SJCRH30 (cell line): ENCODE measurements around the gene TSHZ3. TPM values are rescaled to one million over a fixed set of nuclear protein-coding genes. Genes with fewer than 3 reads are reported as not detected.

Source experiments
- DNase-seq, 2 experiments: peaks; one replicate each; pipeline ENCODE4 v3.0.0-alpha.2; 2015 to 2020
- H3K27ac ChIP-seq: fragments of 250-450 bp; sonication (Bioruptor Pico); 2 replicates; pipeline ENCODE4 v1.5.1; 2020; ENCODE audit warnings: mild to moderate bottlenecking, moderate library complexity
- H3K27me3 ChIP-seq: fragments of 250-450 bp; sonication (Bioruptor Pico); 2 replicates; pipeline ENCODE4 v1.5.1; 2020; ENCODE audit warnings: mild to moderate bottlenecking, moderate library complexity
- H3K36me3 ChIP-seq: fragments of 250-450 bp; sonication (Bioruptor Pico); 2 replicates; pipeline ENCODE4 v1.5.1; 2020; ENCODE audit warnings: mild to moderate bottlenecking, moderate library complexity
- H3K4me1 ChIP-seq: fragments of 250-450 bp; sonication (Bioruptor Pico); 2 replicates; pipeline ENCODE4 v1.5.1; 2020; ENCODE audit warnings: mild to moderate bottlenecking, moderate library complexity
- H3K4me3 ChIP-seq: fragments of 250-450 bp; sonication (Bioruptor Pico); 2 replicates; pipeline ENCODE4 v1.5.1; 2020; ENCODE audit warnings: mild to moderate bottlenecking, moderate library complexity
- H3K9me3 ChIP-seq: fragments of 250-450 bp; sonication (Bioruptor Pico); replicated peaks from 2 replicates; pipeline ENCODE4 v1.5.1; 2020; ENCODE audit warnings: mild to moderate bottlenecking, moderate library complexity
- total RNA-seq: library from RNA; depleted of rRNA; stranded (reverse); fragments of >200 nt; shearing (Covaris generic); gene quantifications from 2 replicates; pipeline ENCODE4 v1.2.3, GENCODE V29; 2014

TSHZ3 gene
- total RNA-seq, 1 experiment from 2014 or later, result 55.3 TPM

DNA sequence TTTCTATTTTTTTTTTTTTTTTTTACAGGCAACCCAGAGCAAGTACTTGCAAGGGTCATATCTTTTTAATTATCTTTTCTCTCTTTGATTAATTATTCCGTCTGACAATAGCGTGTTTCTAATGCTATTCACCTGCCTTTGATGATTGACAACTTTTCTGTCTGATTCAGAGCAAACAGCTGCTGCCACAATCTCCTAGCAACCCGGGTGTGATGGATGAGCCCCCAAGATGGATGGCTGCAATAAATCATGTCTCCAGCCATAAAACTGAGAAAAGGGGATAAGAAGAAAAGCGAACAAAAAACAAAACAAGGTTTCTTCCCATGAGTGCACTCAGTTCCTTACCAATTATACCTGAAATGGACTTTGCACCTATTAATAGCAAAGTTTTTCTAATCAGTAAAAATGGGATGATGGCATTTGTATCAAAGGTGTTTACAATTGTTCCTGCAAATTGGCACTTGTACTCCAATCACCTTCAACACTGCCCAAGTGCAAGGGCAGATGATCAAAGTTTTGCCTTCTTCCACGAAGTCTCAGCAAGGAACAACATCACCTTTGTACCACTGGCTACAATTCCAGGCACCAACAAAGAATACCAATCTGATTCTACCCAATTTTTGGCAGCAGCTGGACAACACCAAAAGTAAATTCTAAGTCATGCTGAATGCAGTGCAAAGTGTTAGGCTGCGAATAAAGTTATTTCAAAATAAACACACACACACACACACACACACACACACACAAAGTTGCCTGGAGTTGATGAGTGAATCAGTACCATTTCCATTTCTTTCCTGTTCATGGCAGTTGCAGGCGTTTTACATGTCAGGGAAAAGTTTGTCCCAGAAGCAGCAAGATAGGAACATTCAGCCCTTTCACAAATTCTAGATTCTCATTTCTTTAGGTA lies 12.0 kb downstream of the TSHZ3 start:
- peaks cover 64% of the 10 kb centered on the region for H3K4me1 ChIP-seq
- H3K27me3 ChIP-seq, result no peaks in the 10 kb centered on the region
- no peaks in the 10 kb centered on the region for H3K9me3 ChIP-seq
- peaks cover 61% of the 10 kb centered on the region for H3K36me3 ChIP-seq
- H3K4me3 ChIP-seq, result no peak overlapping the region
- H3K27ac ChIP-seq, result peak overlapping the region; percentile 59; the same call in 1 of the 2 replicates
- no peak for DNase-seq

DNA sequence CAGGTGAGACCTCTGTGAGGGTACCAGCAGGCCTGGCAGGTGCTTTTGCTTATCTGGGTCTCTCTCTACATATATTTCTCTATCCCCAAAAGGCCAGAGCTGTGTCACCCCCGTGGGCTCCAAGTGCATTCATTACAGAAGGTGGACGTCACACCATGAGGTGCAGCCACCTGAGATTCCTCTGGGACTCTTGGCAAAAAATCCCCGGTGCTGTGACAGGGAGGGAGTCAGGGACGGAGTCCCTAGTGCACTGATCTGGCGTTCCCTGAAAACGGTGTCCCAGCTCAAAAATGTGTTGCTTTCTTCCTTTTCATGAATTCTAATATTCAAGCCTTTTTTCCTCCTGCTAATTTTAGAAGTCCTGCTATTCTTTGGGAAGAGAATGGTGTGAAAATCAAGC lies 13.5 kb downstream of the TSHZ3 start:
- Histone ChIP-seq H3K9me3 (no peaks in the 10 kb centered on the region), H3K27me3 (no peaks in the 10 kb centered on the region), H3K4me3 (no peak overlapping the region), H3K27ac (no peak overlapping the region), H3K4me1 (peaks cover 52% of the 10 kb centered on the region), H3K36me3 (peaks cover 59% of the 10 kb centered on the region)
- DNase-seq, result no peak

- peaks cover 59% of the 10 kb centered on the region for H3K36me3 ChIP-seq
- peaks cover 48% of the 10 kb centered on the region for H3K4me1 ChIP-seq
- H3K4me3 ChIP-seq, result no peak overlapping the region
- H3K27me3 ChIP-seq, result no peaks in the 10 kb centered on the region
- H3K27ac ChIP-seq, result no peak overlapping the region
- no peaks in the 10 kb centered on the region for H3K9me3 ChIP-seq
- DNase-seq, result no peak
Observed at GRCh38 chr19:31334849-31335624, 14.2 kb downstream of the TSHZ3 start.

GRCh38 chr19:31334101-31334848 lies 15.0 kb downstream of the TSHZ3 start:
- H3K4me1 ChIP-seq, result peaks cover 41% of the 10 kb centered on the region
- H3K9me3 ChIP-seq, result no peaks in the 10 kb centered on the region
- H3K27me3 ChIP-seq, result no peaks in the 10 kb centered on the region
- peaks cover 57% of the 10 kb centered on the region for H3K36me3 ChIP-seq
- no peak overlapping the region for H3K27ac ChIP-seq
- H3K4me3 ChIP-seq, result no peak overlapping the region
- no peak for DNase-seq

DNA sequence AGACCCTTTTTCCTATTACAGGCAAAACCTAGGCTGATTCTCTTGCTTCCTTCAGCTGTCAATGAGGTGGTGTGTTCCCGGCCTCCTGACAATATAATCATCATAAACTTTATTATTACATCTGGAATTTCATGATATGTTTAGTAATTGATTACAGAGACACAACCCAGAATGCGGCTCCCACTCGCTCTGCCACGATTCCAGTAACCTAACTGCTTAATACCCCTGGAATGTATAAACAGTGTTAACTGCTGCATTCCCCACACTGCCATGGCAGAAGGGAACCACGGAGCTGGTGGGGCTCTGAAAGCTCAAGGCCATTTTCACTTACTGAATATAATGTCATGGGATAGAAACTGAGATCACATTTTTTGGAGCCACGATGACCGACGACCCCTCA lies 17.1 kb downstream of the TSHZ3 start:
- H3K36me3 ChIP-seq, result peaks cover 57% of the 10 kb centered on the region
- H3K27ac ChIP-seq, result no peak overlapping the region
- no peaks in the 10 kb centered on the region for H3K9me3 ChIP-seq
- peaks cover 20% of the 10 kb centered on the region for H3K4me1 ChIP-seq
- H3K4me3 ChIP-seq, result no peak overlapping the region
- no peaks in the 10 kb centered on the region for H3K27me3 ChIP-seq
- no peak for DNase-seq

DNA sequence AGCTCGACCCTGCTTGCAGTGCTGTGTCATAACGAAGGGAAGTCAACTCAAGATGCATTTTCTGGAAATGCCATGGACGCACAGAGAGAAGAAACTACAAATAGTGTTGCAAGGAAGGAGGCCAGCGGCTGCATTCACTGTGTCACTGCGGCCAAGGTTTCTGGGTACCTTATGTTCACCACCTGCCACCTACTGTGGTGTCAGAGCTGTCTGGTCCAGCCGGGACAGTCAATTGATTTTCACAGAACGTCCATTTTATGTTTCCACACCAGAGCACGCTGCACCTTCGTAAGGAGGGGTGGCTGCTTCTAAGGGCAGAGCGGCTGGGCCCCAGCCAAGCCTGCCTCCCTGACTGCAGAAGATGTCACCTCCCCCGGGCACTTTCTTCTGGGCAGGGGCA lies 17.7 kb downstream of the TSHZ3 start:
- no peak overlapping the region for H3K4me3 ChIP-seq
- H3K36me3 ChIP-seq, result peaks cover 54% of the 10 kb centered on the region
- H3K27me3 ChIP-seq, result no peaks in the 10 kb centered on the region
- no peak overlapping the region for H3K27ac ChIP-seq
- peaks cover 19% of the 10 kb centered on the region for H3K4me1 ChIP-seq
- no peaks in the 10 kb centered on the region for H3K9me3 ChIP-seq
- DNase-seq, result no peak

GRCh38 chr19:31330761-31331160 lies 18.5 kb downstream of the TSHZ3 start:
- no peak overlapping the region for H3K27ac ChIP-seq
- no peaks in the 10 kb centered on the region for H3K27me3 ChIP-seq
- H3K9me3 ChIP-seq, result no peaks in the 10 kb centered on the region
- peaks cover 53% of the 10 kb centered on the region for H3K36me3 ChIP-seq
- no peak overlapping the region for H3K4me3 ChIP-seq
- H3K4me1 ChIP-seq, result peaks cover 19% of the 10 kb centered on the region
- no peak for DNase-seq

- H3K36me3 ChIP-seq, result peaks cover 53% of the 10 kb centered on the region
- H3K27me3 ChIP-seq, result no peaks in the 10 kb centered on the region
- no peak for DNase-seq
- no peak overlapping the region for H3K27ac ChIP-seq
- peaks cover 19% of the 10 kb centered on the region for H3K4me1 ChIP-seq
- H3K9me3 ChIP-seq, result no peaks in the 10 kb centered on the region
- H3K4me3 ChIP-seq, result no peak overlapping the region
Observed at GRCh38 chr19:31330237-31330636, 19.0 kb downstream of the TSHZ3 start.

DNA sequence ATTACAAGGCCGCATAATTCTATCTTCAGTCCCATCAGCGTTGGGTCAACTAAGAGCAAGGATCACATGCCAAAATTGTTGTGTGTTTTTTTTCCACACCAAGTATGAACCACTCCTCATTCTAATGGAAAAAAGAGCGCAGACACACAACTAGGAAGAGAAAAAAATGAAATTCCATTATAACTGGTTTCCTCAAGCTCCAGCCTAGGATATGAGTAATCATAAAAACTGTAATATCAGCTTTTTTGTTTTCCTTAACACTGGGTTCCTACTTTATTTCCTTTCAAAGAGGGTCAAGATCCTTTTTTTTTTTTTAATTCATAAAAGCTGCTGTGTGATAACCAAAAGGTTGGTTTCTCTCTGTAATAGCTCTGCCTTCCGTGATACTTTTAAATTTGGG lies 19.4 kb downstream of the TSHZ3 start:
- no peak overlapping the region for H3K4me3 ChIP-seq
- peaks cover 53% of the 10 kb centered on the region for H3K36me3 ChIP-seq
- H3K27me3 ChIP-seq, result no peaks in the 10 kb centered on the region
- no peak for DNase-seq
- H3K27ac ChIP-seq, result no peak overlapping the region
- H3K9me3 ChIP-seq, result no peaks in the 10 kb centered on the region
- H3K4me1 ChIP-seq, result peaks cover 19% of the 10 kb centered on the region

DNA sequence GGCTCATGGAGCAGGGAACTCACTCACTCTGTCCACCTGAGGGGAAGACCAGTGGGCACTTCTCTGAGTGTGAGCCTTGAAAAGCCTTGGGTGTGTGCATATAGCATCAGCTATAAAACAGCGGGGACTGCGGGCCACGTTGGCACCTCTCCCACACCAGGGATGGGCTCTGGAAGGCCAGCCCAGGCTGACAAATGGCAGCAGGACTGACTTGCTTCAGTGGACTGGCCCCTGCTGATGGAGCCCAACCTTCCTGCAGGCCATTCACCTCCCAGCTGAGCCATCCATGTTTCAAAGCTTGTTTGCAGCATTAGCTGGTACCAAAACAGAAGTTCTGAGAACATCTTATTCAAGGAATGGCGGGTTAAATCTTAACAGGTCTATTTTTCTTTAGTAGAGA lies 21.0 kb downstream of the TSHZ3 start:
- Histone ChIP-seq H3K9me3 (no peaks in the 10 kb centered on the region), H3K4me1 (peaks cover 8% of the 10 kb centered on the region; the same call in 1 of the 2 replicates), H3K36me3 (peaks cover 50% of the 10 kb centered on the region), H3K4me3 (no peak overlapping the region), H3K27ac (no peak overlapping the region), H3K27me3 (no peaks in the 10 kb centered on the region)
- DNase-seq, result no peak

GRCh38 chr19:31326329-31327028 lies 22.8 kb downstream of the TSHZ3 start:
- DNase-seq, result no peak
- H3K27me3 ChIP-seq, result no peaks in the 10 kb centered on the region
- peaks cover 58% of the 10 kb centered on the region for H3K36me3 ChIP-seq
- no peaks in the 10 kb centered on the region for H3K9me3 ChIP-seq
- H3K4me1 ChIP-seq, result no peaks in the 10 kb centered on the region; the same call in 1 of the 2 replicates
- no peak overlapping the region for H3K4me3 ChIP-seq
- no peak overlapping the region for H3K27ac ChIP-seq

DNA sequence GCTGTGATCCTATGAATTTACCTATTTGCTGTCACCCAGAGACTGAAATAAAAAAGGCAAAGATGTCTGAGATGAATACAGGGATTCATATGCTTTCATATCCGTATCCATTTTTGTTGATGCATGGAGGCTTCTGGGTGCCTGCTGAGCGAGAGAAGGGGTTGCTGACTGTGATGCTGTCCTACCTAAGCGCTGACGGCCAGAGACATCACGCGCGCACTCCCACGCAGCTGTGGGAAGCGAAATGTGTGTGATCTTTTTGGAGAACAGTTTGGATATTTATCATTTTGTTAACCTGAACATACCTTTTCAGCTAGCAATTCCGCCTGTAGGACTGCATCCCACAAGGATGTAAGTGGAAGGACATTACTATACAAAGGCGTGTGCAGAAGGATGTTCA lies 23.9 kb downstream of the TSHZ3 start:
- H3K9me3 ChIP-seq, result no peaks in the 10 kb centered on the region
- DNase-seq, result no peak

GRCh38 chr19:31319465-31319864 lies 29.8 kb downstream of the TSHZ3 start:
- no peaks in the 10 kb centered on the region for H3K27me3 ChIP-seq
- H3K4me3 ChIP-seq, result no peak overlapping the region
- H3K27ac ChIP-seq, result no peak overlapping the region
- H3K36me3 ChIP-seq, result peaks cover 62% of the 10 kb centered on the region
- peaks cover 37% of the 10 kb centered on the region for H3K4me1 ChIP-seq
- no peaks in the 10 kb centered on the region for H3K9me3 ChIP-seq
- DNase-seq, result no peak

More for the DNA sequence above, 23.9 kb downstream of the TSHZ3 start:
- Histone ChIP-seq H3K27ac (no peak overlapping the region), H3K4me1 (no peaks in the 10 kb centered on the region; the same call in 1 of the 2 replicates), H3K4me3 (no peak overlapping the region), H3K36me3 (peaks cover 68% of the 10 kb centered on the region), H3K27me3 (no peaks in the 10 kb centered on the region)

GRCh38 chr19:31318790-31319425 lies 30.3 kb downstream of the TSHZ3 start:
- Histone ChIP-seq H3K27ac (no peak overlapping the region), H3K9me3 (no peaks in the 10 kb centered on the region), H3K4me3 (no peak overlapping the region), H3K27me3 (no peaks in the 10 kb centered on the region), H3K36me3 (peaks cover 62% of the 10 kb centered on the region), H3K4me1 (peaks cover 37% of the 10 kb centered on the region)
- DNase-seq, result no peak
